SH-SY5Y (cell line): ENCODE results near the gene FOXK1.

Experiments used
- GATA2 ChIP-seq: IDR thresholded peaks from 2 replicates; pipeline ENCODE4 v1.6.1; 2011; ENCODE audit warnings: mild to moderate bottlenecking, low read depth, low read length
- GATA3 ChIP-seq: IDR thresholded peaks from 2 replicates; pipeline ENCODE4 v1.6.1; 2011; ENCODE audit warnings: low read depth, mild to moderate bottlenecking, low read length, moderate library complexity

- TF ChIP-seq GATA3 (no peak), GATA2 (no peak)
These were observed 133.0 kb downstream of the FOXK1 start for GRCh38 chr7:4815121-4815520.
